Stimulated activated CD8-positive, alpha-beta memory T cell treated with anti-CD3 and anti-CD28 coated beads, Interleukin-7, amount 100 ng/mL, for 48 hours (primary cell): ENCODE results near the gene CUL1.

Experiments
- DNase-seq, 2 donors: peaks; one replicate each; pipeline ENCODE4 v3.0.0-alpha.2; 2020; ENCODE audit warnings: low read depth in 1 of 2; ENCODE audit errors: extremely low read depth in 1 of 2

CUL1 gene

GRCh38 chr7:148698397-148699023 lies at the start of gene CUL1:
Gene CUL1 (plus strand): TSS chr7:148698903. CDS start chr7:148730123, 31,220 bp downstream.
- peak; percentile 72 to 73 for DNase-seq

GRCh38 chr7:148650232-148650858 lies 48.4 kb upstream of the CUL1 start:
- no peak for DNase-seq

GRCh38 chr7:148652773-148653172 lies 45.9 kb upstream of the CUL1 start:
- no peak for DNase-seq

GRCh38 chr7:148657929-148658328 lies 40.8 kb upstream of the CUL1 start:
- no peak for DNase-seq

DNA sequence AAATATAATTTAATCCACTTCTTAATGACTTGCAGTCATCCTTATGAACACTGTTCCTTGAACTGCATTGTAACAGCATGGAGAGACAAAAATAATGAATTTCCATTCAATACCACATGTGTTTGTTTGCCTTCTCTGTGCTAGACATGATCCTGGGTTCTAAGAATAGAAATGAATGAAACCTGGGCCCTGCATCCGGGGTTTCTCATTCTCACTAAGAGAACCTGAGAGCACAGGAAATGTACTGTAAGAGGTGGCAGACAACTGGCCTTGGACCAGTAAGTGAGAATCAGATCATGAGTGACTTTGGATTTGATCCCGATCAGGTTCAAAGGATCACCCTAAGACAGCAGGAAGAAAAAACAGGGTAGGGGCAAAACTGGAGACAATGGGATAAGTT lies 37.2 kb upstream of the CUL1 start:
- no peak for DNase-seq

DNA sequence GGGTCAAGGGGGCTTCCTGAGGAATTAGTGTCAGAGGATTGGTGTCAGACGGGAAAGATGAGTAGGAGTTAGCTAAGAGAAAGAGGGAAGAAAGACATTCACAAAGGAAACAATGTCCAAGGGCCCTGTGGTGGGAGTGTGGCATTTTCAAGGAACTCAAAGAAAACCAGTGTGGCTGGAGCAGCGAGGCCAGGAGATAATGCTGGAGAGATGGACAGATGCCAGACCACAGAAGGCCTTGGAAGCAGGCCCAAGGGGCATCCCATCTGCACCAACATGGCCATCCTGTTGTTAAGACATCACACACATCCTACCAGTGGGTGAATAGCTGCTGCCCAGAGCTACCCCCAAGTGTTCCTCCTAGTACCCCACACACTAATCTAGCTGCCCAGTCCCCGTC lies 36.1 kb upstream of the CUL1 start:
- DNase-seq, result no peak

DNA sequence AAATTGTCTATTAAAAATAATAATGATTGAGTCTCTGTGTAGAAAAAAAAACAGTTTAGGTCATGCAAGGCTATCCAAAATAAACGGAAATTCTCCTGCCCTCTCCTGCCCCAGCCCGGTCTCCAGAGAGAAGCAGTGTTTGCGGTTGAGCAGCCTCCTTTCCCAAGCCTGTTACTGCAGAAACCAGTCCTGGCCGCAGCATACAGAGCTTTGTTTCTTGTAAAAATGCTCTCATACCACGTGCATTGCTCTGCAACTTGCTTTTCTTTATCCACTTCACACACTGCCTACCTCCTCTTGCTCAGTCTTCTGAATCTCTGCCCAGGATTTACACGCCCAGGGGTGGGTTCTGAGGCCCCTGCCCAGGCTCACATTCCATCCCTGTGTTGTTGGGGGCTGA lies 34.4 kb upstream of the CUL1 start:
- no peak for DNase-seq

GRCh38 chr7:148665221-148665620 lies 33.5 kb upstream of the CUL1 start:
- no peak for DNase-seq

DNA sequence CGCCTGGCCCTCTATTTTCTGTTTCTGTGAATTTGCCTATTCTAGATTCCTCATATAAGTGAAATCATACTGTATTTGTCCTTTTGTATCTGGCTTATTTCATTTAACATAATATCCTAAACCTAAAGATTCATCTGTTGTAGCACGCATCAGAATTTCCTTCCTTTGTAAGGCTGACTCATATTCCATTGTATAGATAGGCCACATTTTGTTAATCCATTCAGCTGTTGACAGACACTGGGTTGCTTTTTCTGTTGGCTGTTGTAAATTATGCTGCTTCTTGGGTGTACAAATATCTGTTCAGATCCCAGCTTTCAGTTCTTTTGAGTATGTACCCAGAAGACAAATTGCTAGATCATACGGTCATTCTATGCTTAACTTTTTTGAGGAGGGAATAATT lies 28.8 kb upstream of the CUL1 start:
- no peak for DNase-seq

- DNase-seq, result no peak
Observed at GRCh38 chr7:148670374-148670773, 28.3 kb upstream of the CUL1 start.

DNA sequence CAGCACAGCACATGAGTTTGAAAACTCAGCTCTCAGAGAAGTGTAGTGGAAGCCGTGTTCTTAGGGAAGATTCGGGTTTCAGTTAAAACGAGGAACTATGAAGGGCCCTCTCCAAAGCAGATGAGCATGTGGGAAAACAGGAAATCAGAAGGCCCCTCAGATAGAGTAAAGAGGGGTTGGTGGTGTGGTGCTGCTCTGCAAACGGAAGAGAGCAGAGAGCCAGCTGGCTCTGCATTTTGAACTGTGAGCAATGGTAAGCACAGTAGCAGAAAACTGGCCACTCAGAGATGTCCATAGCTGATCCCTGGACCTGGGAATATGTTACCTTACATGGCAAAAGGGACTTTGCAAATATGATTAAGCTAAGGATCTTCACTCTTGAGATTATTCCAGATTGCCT lies 27.9 kb upstream of the CUL1 start:
- DNase-seq, result no peak

- no peak for DNase-seq
Observed at GRCh38 chr7:148672041-148672440, 26.7 kb upstream of the CUL1 start.

GRCh38 chr7:148674689-148675088 lies 24.0 kb upstream of the CUL1 start:
- DNase-seq, result no peak

- DNase-seq, result no peak
Observed at GRCh38 chr7:148676291-148676690, 22.4 kb upstream of the CUL1 start.

DNA sequence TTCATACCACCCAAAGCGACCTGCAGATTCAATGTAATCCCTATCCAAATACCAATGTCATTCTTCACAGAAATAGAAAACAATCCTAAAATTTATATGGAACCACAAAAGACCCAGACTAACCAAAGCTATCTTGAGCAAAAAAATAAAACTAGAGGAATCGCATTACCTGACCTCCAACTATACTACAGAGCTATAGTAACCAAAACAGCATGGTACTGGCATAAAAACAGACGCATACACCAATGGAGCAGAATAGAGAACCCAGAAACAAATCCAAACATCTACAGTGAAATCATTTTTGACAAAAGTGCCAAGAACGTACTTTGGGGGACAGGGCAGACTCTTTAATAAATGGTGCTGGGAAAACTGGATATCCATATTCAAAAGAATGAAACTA lies 16.9 kb upstream of the CUL1 start:
- DNase-seq, result no peak

GRCh38 chr7:148684289-148684830 lies 14.3 kb upstream of the CUL1 start:
- no peak for DNase-seq

GRCh38 chr7:148686312-148686937 lies 12.3 kb upstream of the CUL1 start:
- no peak for DNase-seq

DNA sequence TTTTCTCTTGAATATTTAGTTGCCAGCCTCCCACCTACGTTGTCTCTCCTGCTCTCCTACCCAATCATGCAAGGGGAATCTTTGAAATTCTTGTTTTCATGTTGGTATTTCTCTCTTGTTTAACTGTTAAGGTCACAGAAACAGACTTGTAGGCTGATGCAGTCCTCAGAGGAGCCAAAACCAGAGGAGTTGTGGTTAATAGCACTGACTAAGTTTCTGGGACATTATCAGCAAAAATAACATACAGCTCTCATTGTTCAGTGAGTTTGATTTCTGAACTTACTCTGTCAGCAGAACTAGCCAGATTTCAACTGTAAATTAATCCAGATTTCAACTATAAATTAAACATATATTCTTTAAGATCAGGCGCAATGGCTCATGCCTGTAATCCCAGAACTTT lies 11.1 kb upstream of the CUL1 start:
- DNase-seq, result no peak

DNA sequence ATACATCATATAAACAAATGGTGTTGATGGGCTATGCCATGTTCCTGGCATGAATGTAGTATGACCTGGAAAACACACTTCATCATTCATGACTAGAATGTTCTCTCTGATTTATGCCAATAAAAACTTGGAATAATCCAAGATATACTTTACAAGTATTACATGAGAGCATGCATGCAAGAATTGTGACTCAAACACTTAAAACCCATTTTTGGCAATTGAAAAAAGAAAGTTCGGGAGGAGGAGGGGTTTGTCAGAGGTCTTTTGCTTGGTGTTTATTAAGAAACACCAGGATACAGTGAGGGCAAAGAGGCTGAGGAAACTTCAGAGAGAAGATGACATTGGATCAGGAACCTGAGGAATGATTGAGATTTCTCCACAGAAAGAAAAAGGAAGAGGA lies 10.2 kb upstream of the CUL1 start:
- DNase-seq, result no peak

DNA sequence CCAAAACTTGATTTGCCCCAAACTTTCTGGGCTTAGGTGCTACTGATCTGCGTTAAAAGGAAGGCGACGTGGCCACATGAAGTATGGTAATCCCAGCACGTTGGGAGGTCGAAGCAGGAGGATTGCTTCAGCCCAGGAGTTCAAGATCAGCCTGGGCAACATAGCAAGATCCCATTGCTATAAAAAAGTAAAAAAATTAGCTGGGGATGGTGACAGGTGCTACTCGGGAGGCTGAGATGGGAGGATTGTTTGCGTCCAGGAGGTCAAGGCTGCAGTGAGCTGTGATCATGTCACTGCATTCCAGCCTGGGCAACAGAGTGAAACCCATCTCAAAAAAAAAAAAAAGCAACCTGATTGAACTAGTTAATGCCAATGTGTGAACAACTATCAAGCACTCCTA lies 5.1 kb upstream of the CUL1 start:
- DNase-seq, result no peak

GRCh38 chr7:148694631-148695030 lies 4.1 kb upstream of the CUL1 start:
- no peak for DNase-seq

GRCh38 chr7:148695953-148696352 lies 2.8 kb upstream of the CUL1 start:
- no peak for DNase-seq
